Activated CD4-positive, alpha-beta T cell treated with anti-CD3 and anti-CD28 coated beads, Interleukin-2, amount 50 U/mL, for 24 hours (primary cell): ENCODE measurements around the gene CD200.
"Not testable (repeated sequence)": the region's sequence is repeated elsewhere in the genome, so short reads cannot be mapped to it uniquely, and the experiment has no call there.

Experiments used
- DNase-seq, 2 donors: peaks; one replicate each; pipeline ENCODE4 v3.0.0-alpha.2; 2020; ENCODE audit warnings: low read depth in 1 of 2, low spot score in 1 of 2

The CD200 gene

GRCh38 chr3:112384769-112385168, 51.8 kb downstream of the CD200 start:
- no peak for DNase-seq

DNA sequence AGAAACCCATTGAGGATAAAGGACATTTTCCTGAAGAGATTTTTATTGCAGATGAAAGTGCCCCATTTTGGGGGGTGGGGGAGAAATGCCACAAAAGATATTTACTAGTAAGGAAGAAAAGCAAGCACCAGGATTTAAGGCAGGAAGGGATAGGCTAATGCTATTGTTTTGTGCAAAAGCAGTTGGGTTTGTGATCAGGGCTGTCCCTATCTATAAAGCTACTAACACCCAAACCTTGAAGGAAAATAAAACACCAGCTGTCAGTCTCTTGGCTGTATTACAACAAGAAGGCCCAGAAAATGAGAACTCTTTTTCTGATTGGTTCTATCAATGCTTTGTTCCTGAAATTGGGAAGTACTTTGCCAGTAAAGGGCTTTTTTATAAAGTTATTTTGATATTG, 56.0 kb downstream of the CD200 start:
- DNase-seq: no peak

DNA sequence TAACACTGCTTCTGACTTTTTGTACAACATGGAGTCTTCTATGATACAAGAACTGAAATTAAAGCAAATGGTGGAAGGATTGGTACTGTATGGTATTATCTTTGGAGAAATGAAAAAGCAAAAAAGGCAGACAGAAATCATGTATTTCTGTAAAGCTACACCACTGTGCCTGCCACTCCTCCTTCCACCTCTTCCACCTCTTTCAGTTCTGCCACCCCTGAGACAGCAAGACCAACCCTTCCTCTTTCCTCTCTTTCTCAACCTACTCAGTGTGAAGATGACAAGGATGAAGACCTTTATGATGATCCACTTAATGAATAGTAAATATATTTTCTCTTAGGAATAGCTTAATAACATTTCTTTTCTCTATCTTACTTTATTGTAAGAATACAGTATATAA, 57.0 kb downstream of the CD200 start:
- no peak for DNase-seq

DNA sequence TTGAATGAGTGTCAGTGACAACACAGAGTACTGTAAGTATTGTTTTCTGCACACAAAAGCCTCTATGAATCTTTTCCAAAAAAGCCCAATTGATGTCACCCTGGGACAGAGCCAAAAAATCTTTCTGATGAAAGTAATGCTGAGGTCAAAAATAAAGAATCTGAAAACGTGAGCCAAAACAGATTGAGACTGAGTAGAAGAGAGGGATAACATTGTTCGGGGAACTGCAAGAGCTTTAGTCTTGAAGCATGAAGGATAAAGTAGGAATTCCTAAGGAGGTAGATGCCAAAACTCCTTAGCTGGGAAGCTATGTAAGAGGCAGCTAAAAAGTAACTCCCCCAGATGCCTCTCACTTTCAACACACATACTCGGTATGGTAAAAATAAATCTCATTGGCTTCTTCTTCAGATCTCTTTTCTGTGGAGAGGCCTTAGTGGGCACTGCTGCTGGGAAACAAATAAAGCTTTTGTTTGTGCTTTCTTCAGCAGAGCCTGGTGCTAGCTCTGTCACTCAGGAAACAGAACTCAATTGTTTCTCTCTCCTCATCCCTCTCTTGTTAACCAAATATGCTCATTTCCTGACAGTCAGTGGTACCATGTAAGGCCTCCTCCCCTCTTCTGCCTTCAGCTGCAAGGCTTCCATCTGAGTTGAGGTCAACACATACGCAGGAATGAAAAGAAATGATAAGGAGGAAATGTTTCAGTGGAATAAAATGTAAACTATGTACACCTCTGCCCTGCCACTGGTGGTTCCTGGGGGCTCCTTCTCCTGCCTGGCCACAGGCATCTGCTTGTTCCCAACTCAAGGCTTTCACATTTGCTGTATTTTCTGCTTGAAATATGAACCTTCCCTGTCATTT, 58.1 kb downstream of the CD200 start:
- DNase-seq: no peak

DNA sequence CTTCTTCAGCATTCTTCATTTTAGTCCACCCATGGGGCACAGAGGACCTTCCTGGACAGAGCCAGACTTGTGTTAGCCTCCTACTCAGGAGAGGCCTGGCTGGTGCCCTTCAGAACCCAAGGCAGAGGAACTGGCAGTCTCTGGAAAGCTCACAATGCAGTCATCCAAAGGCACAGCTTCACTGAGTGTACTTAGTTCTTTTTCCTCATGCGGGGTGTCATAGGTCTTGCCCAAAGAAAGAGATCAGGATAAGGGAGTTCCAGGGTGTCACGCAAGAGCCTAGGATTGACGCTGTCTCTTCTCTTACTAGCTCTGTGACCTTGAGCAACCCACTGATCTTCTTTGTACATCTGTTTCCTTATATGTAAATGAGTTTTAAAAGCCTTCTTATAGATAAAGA, 58.7 kb downstream of the CD200 start:
- no peak for DNase-seq

DNA sequence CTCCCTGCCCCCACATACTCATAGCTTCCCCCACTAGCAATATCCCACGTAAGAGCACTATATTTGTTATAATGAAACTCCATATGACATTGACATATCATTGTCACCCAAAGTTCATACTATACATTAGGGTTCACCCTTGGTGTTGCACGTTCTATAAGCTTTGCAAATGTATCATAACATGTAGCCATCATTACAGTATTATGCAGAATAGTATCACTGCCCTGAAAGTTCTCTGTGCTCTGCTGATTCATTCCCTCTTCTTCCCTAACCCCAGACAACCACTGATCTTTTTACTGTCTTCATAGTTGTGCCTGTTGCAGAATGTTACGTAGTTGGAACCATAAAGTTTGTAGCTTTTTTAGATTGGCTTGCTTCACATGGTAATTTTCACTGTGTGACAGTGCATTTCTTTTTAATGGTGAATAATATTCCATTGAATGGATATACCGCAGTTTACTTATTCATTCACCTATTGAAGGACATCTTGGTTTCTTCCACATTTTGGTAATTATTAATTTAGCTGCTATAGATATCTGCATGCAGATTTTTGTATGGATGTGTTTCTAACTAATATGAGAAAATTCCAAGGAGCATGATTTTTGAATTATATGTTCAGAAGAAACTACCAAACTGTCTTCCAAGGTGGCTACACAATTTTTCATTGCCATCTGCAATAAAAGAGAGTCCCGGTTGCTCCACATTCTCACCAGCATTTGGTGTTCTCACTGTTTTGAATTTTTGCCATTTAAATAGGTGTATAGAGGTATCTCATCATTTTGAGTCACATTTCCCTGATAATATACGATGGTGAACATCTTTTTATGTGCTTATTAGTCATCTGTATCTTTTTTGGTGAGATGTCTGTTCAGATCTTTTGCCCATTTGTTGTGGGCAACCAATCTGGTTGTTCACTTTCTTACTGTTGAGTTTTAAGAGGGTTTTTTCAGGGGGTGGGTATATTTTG, 59.7 kb downstream of the CD200 start:
- no peak for DNase-seq

- no peak for DNase-seq
Observed at GRCh38 chr3:112393360-112393728, 60.4 kb downstream of the CD200 start.

- DNase-seq: no peak
Observed at GRCh38 chr3:112394003-112394640, 61.2 kb downstream of the CD200 start.

- DNase-seq: no peak
Observed at GRCh38 chr3:112395181-112395895, 62.4 kb downstream of the CD200 start.

DNA sequence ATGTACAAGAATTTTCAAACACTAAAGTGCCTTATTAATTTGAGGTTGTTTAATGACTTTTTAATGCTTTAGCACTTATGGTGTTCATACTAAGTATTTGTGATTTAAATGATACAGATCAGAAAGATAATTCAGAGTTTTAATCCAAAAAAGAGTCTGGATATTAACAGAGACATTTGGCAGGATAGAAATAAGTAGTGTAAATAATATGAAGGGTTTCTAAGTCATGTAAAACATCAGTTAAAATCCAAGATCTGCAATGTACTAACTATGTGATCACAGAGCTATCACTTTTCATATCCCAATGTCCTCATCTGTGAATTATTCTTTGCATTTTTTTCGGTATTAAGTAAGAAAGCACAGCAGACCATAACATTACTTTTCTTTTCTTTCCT, 62.9 kb downstream of the CD200 start:
- DNase-seq: no peak

GRCh38 chr3:112397556-112397955, 64.6 kb downstream of the CD200 start:
- DNase-seq: no peak

DNA sequence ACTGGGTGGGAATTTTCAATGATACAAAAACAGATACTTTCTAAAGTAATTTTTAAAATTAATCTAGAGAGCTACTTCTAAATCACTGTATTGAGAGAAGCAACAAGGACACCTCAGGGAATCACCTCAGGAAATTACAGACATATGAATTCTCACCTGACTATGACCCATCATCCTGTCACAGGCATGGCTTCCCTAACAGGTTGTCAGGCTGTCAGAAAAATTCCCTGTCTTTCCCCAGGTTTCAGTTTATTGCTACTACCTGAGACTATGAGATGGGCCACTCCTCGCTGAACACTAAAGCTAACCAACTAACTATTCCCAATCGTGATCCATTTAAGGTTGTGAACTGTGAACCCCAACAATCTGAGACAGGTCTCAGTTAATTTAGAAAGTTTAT, 66.1 kb downstream of the CD200 start:
- DNase-seq: no peak

DNA sequence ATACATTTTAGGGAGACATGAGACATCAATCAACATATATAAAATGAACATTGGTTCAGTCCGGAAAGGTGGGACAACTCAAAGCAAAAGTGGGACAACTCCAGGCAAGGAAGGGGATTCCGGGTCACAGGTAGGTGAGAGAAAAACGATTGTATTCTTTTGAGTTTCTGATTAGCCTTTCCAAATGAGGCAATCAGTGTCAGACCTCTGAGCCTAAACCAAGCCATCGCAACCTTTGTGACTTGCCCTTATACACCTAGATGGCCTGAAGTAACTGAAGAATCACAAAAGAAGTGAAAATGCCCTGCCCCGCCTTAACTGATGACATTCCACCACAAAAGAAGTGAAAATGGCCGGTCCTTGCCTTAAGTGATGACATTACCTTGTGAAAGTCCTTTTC, 66.6 kb downstream of the CD200 start:
- DNase-seq: not testable (repeated sequence)

- not testable (repeated sequence) for DNase-seq
Observed at GRCh38 chr3:112400317-112400716, 67.4 kb downstream of the CD200 start.

GRCh38 chr3:112401617-112402016, 68.7 kb downstream of the CD200 start:
- no peak for DNase-seq

GRCh38 chr3:112403103-112403502, 70.1 kb downstream of the CD200 start:
- DNase-seq: no peak

- not testable (repeated sequence) for DNase-seq
Observed at GRCh38 chr3:112404924-112405549, 72.1 kb downstream of the CD200 start.

- DNase-seq: peak in 1 of 2 donors; percentile 17
Observed at GRCh38 chr3:112405845-112406244, 72.9 kb downstream of the CD200 start.

- DNase-seq: no peak
Observed at GRCh38 chr3:112407214-112407887, 74.4 kb downstream of the CD200 start.
